GM12801 (cell line): ENCODE data around the gene SND1.

Source experiments
- CTCF ChIP-seq: IDR thresholded peaks from one replicate; pipeline ENCODE4 v1.5.1; 2011; ENCODE audit warnings: control low read depth; ENCODE audit not compliant: insufficient read length; ENCODE audit errors: extremely low read depth

SND1 gene

GRCh38 chr7:127828843-127829500 lies 177.0 kb downstream of the SND1 start:
- TF ChIP-seq CTCF, result no peak

GRCh38 chr7:127831318-127832219 lies 179.6 kb downstream of the SND1 start:
- no peak for TF ChIP-seq CTCF

- no peak for TF ChIP-seq CTCF
Observed at GRCh38 chr7:127832592-127832991, 180.6 kb downstream of the SND1 start.

GRCh38 chr7:127833641-127834040 lies 181.6 kb downstream of the SND1 start:
- no peak for TF ChIP-seq CTCF

GRCh38 chr7:127835679-127836078 lies 183.7 kb downstream of the SND1 start:
- TF ChIP-seq CTCF, result no peak

- no peak for TF ChIP-seq CTCF
Observed at GRCh38 chr7:127838816-127839415, 186.9 kb downstream of the SND1 start.

GRCh38 chr7:127840226-127840951 lies 188.4 kb downstream of the SND1 start:
- TF ChIP-seq CTCF, result no peak
